Measurements from ENCODE around the gene TMEM150C.

TMEM150C gene

DNA sequence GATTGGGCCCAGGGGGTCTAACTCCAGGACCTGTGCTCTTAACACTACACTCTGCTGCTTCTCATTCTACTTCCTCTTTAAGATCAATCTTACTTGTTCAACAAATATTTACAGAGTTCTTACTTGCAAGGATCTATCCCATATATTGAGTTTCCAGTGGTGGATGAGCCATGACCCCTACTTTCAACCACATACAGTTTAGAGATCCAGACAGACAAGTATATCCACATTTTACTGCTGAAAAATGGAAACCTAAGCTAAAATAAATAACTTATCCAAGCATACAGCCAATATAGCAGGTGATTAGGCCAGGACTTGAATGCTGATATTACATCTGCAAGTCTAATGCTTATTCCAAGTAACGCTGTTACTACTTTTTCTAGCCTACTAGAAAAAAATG, 18.7 kb downstream of the TMEM150C start:
- ATAC-seq, result no peak
- Mint-ChIP-seq H3K9me3 (no peaks in the 10 kb centered on the region), H3K4me1 (no peaks in the 10 kb centered on the region), H3K4me3 (no peak overlapping the region), H3K27ac (no peak overlapping the region), H3K36me3 (no peaks in the 10 kb centered on the region)
- no peak for DNase-seq (ENCODE audit: low spot score in 2 of 2)

DNA sequence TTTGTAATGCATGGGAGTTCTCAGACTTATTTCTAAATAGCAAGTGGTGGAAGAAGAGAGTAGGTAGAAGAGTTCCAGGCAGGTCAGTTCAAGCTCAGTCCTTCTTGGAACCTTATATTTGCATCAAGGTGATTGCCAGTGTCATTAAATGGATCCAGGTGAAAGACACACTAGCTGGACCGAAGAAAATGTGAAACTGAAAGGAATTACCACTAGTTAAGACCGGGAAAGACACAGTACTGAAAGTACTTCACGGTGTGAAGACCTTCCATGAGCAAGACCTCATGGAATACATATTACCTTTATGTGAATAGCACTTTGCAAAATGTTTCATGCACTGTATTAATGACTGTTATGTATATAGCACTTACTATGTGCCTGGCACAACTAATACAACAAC, 19.1 kb downstream of the TMEM150C start:
- no peaks in the 10 kb centered on the region for H3K9me3 Mint-ChIP-seq
- no peak overlapping the region for H3K4me3 Mint-ChIP-seq
- H3K4me1 Mint-ChIP-seq, result no peaks in the 10 kb centered on the region
- DNase-seq (ENCODE audit: low spot score in 2 of 2) (no peak), ATAC-seq (no peak)
- no peaks in the 10 kb centered on the region for H3K36me3 Mint-ChIP-seq
- H3K27ac Mint-ChIP-seq, result no peak overlapping the region

DNA sequence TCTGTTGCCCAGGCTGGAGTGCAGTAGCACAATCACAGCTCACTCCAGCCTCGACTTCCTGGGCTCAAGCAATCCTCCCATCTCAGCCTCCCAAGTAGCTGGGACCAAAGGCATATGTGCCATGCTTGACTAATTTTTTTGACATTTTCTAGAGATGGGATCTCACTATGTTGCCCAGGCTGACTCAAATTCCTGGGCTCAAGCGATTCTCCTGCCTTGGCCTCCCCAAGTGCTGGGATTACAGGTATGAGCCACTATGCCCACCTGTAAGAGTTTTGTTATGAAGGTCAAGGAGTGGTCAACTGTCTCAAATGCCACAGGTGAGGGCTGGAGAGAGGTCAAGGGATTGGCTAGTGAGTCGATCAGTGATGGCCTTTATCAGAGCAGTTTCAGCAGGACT, 32.5 kb downstream of the TMEM150C start:
- Mint-ChIP-seq H3K27ac (no peak overlapping the region), H3K4me3 (no peak overlapping the region), H3K9me3 (no peaks in the 10 kb centered on the region), H3K4me1 (no peaks in the 10 kb centered on the region), H3K36me3 (no peaks in the 10 kb centered on the region)
- no peak for DNase-seq (ENCODE audit: low spot score in 2 of 2)
- ATAC-seq, result no peak

DNA sequence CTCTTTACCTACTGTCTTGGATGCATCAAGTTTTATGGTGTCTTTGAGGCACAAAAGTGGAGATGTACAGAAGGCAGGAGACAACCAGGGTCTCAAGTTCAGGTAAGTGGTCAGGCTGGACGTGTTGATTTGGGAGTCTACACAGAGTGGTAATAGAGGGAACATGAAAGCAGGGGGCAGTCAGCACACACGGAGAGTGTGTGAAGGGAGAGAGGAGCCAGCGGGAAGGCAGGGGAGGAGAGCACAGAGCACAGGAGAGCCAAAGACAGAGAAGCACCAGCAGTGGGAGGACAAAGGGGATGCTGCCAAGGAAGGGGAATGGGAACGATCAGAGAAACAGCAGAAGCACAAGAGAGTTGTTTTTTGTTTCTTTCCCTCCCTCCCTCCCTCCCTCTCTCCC, 32.9 kb downstream of the TMEM150C start:
- no peak for DNase-seq (ENCODE audit: low spot score in 2 of 2)
- Mint-ChIP-seq H3K36me3 (no peaks in the 10 kb centered on the region), H3K9me3 (no peaks in the 10 kb centered on the region), H3K27ac (no peak overlapping the region), H3K4me3 (no peak overlapping the region), H3K4me1 (no peaks in the 10 kb centered on the region)
- ATAC-seq, result no peak

DNA sequence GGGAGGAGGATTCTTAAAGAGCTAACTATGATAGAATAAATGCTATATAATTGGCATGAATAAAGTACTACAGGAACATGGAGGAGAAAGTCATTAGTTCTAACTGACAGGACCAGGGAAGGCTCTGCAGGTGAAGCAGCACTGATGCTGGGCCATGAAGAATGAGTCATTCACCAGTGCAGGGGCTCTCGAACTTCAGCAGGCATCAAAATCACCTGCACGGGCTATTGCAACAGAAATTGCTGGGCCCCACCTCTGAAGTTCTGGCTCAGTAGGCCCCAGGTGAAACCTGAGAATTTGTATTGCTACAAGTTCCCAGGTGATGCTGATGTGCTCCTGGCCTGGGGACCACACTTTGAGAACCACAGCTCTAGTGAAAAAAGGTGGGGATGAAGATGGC, 33.7 kb downstream of the TMEM150C start:
- Mint-ChIP-seq H3K9me3 (no peaks in the 10 kb centered on the region), H3K27ac (no peak overlapping the region), H3K36me3 (no peaks in the 10 kb centered on the region), H3K4me1 (no peaks in the 10 kb centered on the region), H3K4me3 (no peak overlapping the region)
- no peak for DNase-seq (ENCODE audit: low spot score in 2 of 2)
- ATAC-seq, result no peak

DNA sequence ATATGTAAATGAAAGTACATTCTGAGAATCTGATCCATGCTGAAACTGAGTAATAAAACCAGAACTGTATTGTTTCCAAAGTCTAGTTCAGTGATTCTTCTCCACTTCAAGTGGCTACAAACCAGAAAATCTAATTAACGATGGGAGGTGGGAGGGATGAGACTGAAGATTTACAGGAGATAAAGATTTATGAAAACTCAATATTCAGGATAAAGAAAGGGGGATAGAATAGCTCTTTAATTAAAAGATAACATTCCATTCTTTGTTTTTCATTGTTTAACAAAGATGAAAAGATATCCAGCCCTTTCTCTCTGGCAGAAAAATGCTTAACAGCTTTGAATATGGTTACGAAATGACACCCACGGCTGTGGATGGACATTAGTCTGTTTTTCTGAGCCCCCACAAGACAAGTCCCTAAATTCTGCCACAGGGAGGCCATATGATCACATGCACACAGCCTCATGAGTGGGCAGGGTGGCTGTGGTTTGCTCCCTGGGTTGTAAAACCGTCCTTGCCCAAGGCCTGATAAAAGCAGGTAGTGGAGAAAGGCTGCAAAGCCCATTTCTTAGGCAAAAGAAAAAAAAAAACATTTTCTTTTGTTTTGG, 36.4 kb downstream of the TMEM150C start:
- DNase-seq (ENCODE audit: low spot score in 2 of 2), result no peak
- no peak for ATAC-seq
- Mint-ChIP-seq H3K27ac (no peak overlapping the region), H3K4me3 (no peak overlapping the region), H3K36me3 (no peaks in the 10 kb centered on the region), H3K9me3 (no peaks in the 10 kb centered on the region), H3K4me1 (no peaks in the 10 kb centered on the region)

DNA sequence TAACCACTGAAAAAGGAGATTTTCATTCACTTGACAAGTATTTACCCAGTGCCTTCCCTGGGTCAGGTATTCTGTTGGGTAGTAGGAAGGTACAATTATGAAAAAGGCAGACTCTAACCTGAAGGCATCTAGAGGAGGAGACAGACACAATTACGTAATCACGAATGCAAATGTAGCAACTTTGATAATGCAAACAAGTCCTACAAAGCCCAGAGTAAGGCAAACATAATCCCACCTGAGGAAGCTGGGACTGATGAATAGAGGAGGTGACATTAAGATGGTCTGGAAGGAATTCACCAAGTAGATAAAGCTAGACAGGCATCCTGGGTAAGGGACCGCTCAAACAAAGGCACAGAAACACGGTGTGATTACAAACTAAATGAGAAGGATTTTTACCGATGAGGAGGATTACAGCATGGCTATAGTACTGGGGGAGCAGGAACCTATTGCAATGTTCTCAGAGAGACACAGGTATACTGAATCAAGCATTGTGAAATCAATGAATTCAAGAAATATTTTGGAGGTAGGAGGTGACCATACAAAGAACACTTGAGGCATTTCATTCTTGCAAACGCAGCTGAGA, 37.1 kb downstream of the TMEM150C start:
- ATAC-seq (no peak), DNase-seq (ENCODE audit: low spot score in 2 of 2) (no peak)
- Mint-ChIP-seq H3K4me1 (no peaks in the 10 kb centered on the region), H3K36me3 (no peaks in the 10 kb centered on the region), H3K9me3 (no peaks in the 10 kb centered on the region), H3K4me3 (no peak overlapping the region), H3K27ac (no peak overlapping the region)

DNA sequence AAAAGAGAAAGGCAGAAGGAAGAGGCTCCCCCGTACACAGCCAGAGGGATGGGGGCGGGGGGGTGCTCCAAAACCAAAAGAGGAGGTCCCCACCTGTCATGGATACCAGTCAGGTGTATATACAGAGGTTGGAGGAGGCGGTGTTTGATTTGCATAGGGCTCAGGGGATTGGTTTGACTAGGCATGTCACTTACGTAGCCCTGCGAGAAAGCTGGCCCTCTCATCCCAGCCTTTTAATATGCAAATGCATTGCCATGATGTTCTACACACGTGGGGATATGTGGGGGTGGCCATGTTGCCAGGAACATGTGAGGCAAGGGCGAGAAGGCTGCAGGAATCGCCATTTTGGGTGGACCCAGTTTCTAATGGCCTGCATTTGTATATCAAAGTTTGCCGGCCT, 38.6 kb downstream of the TMEM150C start:
- no peak overlapping the region for H3K27ac Mint-ChIP-seq
- no peaks in the 10 kb centered on the region for H3K36me3 Mint-ChIP-seq
- DNase-seq (ENCODE audit: low spot score in 2 of 2) (no peak), ATAC-seq (no peak)
- H3K4me1 Mint-ChIP-seq, result no peaks in the 10 kb centered on the region
- H3K9me3 Mint-ChIP-seq, result no peaks in the 10 kb centered on the region
- H3K4me3 Mint-ChIP-seq, result no peak overlapping the region

DNA sequence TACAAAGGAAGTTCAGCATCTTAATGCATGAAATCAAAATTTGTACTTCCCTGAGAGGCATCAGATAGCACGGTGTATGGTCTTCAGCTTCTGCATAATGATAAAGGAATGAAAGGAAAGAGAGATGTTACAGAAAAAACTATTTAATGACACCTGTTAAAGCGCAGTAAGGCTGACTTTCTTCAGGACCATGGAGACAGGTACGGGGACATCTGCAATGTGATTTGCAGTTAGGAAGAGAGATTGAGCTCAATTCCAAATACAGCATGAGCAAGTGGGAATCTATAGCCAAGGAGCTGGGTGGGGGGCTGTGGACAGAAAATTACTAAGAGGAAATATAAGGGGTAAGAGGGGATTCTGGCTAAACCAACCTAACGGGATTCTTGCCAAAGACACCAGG, 39.3 kb downstream of the TMEM150C start:
- Mint-ChIP-seq H3K4me3 (no peak overlapping the region), H3K36me3 (no peaks in the 10 kb centered on the region), H3K27ac (no peak overlapping the region), H3K4me1 (no peaks in the 10 kb centered on the region), H3K9me3 (no peaks in the 10 kb centered on the region)
- ATAC-seq (no peak), DNase-seq (ENCODE audit: low spot score in 2 of 2) (no peak)

DNA sequence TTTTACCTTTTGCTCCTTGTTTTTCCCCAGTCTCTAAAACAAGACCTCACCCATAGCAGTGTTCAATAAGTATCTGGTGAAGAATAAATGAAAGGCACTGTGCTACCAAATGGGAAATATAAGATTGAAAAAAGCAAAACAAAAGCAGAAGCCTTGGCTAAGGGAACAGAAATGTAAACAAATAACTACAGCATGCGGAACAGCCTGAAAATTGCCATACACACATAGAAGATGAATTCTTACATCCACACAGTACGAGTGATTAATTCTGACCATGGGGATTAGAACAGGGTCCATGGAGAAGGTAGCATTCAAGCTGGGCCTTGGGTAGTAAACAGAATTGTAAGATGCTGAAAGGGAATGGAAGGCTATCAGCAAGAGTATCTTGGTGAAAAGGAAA, 40.5 kb downstream of the TMEM150C start:
- no peaks in the 10 kb centered on the region for H3K4me1 Mint-ChIP-seq
- no peaks in the 10 kb centered on the region for H3K36me3 Mint-ChIP-seq
- no peak for DNase-seq (ENCODE audit: low spot score in 2 of 2)
- no peak overlapping the region for H3K4me3 Mint-ChIP-seq
- H3K27ac Mint-ChIP-seq, result no peak overlapping the region
- no peaks in the 10 kb centered on the region for H3K9me3 Mint-ChIP-seq
- no peak for ATAC-seq

DNA sequence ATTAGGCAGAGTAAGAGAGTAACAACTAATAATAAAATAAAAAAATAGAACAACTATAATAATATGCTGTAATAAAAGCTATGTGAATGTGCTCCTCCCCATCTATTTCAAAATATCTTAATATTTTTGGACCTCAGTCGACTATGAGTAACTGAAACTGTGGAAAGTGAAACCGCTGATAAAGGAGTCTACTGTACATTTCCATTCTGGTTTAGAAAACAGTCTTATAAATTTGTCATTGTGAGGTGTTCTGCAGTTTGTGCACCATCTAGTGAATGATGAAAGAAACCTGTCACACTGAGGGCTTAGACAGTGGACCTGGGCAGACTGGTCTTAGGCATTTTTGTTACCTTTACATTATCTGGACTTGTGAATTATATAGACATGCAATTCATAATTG, 42.0 kb downstream of the TMEM150C start:
- Mint-ChIP-seq H3K9me3 (no peaks in the 10 kb centered on the region), H3K4me1 (no peaks in the 10 kb centered on the region), H3K27ac (no peak overlapping the region), H3K36me3 (no peaks in the 10 kb centered on the region), H3K4me3 (no peak overlapping the region)
- DNase-seq (ENCODE audit: low spot score in 2 of 2), result no peak
- no peak for ATAC-seq

DNA sequence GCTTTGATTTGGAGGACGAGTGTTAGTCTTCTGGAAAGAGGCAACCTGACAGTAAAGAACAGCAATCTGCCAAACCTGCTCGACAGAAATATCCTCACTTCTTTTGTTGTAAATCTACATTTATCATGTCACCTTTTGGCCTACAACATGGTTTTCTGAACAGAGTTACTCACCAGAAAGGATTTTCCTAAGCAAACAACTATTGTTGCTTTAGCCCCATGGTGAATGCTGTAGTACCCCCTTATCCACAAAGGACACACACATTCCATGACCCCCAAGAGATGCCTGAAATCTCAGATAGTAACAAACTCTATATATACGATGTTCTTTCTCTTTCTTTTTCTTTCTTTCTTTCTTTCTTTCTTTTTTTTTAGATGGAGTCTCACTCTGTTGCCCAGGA, 42.7 kb downstream of the TMEM150C start:
- Mint-ChIP-seq H3K4me1 (no peaks in the 10 kb centered on the region), H3K27ac (no peak overlapping the region), H3K9me3 (no peaks in the 10 kb centered on the region), H3K4me3 (no peak overlapping the region), H3K36me3 (no peaks in the 10 kb centered on the region)
- no peak for ATAC-seq
- DNase-seq (ENCODE audit: low spot score in 2 of 2), result no peak

DNA sequence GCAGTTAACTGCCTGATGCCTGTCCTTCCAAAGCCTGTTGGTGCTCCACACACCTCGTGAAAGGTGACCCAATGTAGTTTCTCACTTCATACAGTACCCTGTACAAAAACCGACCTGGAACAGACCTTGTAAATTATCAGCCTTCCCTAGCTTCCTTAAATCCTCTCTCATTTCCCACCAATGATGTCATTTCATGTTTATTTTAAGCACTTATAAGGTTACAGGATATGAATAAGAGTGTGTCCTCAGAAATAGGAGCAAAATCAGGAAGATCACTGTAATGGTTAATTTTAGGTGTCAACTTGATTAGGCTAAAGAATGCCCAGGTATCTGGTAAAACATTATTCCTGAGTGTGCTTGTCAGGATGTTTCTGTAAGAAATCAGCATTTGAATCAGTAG, 44.7 kb downstream of the TMEM150C start:
- no peaks in the 10 kb centered on the region for H3K4me1 Mint-ChIP-seq
- ATAC-seq, result no peak
- no peaks in the 10 kb centered on the region for H3K36me3 Mint-ChIP-seq
- no peaks in the 10 kb centered on the region for H3K9me3 Mint-ChIP-seq
- no peak overlapping the region for H3K27ac Mint-ChIP-seq
- no peak overlapping the region for H3K4me3 Mint-ChIP-seq
- no peak for DNase-seq (ENCODE audit: low spot score in 2 of 2)

DNA sequence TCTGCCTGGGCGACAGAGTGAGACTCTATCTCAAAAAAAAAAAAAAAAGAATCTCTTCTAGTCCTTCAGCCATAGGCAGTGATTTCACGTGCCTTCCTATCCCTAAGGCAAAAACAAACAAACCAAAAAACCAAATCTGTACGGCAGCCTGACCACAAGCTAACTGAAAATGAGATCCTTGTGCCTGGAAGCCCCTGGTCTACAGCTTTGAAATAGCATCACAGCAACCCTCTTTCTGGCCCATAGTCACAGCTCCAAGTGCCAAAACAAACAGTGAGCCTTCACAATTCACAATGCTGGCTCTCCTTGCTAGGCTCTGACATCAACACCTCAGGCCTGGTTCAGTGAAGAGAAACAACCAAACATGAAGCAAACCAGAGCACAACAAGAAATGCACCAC, 46.1 kb downstream of the TMEM150C start:
- Mint-ChIP-seq H3K9me3 (no peaks in the 10 kb centered on the region), H3K4me1 (no peaks in the 10 kb centered on the region), H3K4me3 (no peak overlapping the region), H3K36me3 (no peaks in the 10 kb centered on the region), H3K27ac (no peak overlapping the region)
- no peak for ATAC-seq
- no peak for DNase-seq (ENCODE audit: low spot score in 2 of 2)

DNA sequence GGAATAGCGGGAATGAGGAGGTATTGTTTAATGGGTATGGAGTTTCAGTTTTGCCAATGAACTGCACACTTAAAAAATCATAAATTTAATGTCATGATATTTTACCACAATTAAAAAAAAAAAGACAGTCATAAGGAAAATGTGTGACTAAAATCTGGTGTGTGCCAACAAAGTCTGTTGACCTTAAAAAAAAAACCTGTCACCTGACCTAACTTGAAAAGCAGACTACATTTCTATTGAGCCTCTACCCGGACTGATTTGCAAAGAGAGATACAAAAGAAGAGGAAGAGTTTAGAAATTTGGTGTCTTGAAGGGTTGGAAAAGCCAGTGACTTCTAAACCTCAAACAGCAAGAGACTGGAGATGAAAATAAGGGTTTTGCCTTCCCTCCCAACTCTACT, 48.4 kb downstream of the TMEM150C start:
- Mint-ChIP-seq H3K4me1 (no peaks in the 10 kb centered on the region), H3K27ac (no peak overlapping the region), H3K4me3 (no peak overlapping the region), H3K36me3 (no peaks in the 10 kb centered on the region), H3K9me3 (no peaks in the 10 kb centered on the region)
- DNase-seq (ENCODE audit: low spot score in 2 of 2) (no peak), ATAC-seq (no peak)

DNA sequence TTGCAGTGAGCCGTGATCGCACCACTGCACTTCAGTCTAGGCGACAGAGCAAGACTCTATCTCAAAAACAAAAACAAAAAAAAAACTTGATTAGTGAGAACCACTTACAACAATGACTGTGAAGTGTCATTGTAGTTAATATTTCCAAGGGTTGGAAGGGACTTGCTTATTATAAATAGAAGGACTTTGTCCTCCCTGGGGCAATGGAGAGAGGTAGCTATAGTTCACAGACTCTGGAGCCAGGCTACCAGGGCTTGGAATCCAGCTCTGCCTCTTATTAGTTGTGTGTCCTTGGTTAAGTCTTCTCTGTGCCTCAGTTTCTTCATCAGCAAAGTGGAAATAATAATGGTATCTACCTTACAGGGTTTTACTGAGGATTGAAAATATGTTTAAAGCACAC, 51.6 kb downstream of the TMEM150C start:
- no peak overlapping the region for H3K27ac Mint-ChIP-seq
- H3K9me3 Mint-ChIP-seq, result no peaks in the 10 kb centered on the region
- H3K36me3 Mint-ChIP-seq, result no peaks in the 10 kb centered on the region
- no peak for ATAC-seq
- no peak for DNase-seq (ENCODE audit: low spot score in 2 of 2)
- no peak overlapping the region for H3K4me3 Mint-ChIP-seq
- H3K4me1 Mint-ChIP-seq, result no peaks in the 10 kb centered on the region
